Measurements from ENCODE around the gene MRPL58. TPM values are rescaled to one million over a fixed set of nuclear protein-coding genes. Genes with fewer than 3 reads are reported as not detected.
"Not testable (repeated sequence)": the region's sequence is repeated elsewhere in the genome, so short reads cannot be mapped to it uniquely, and the experiment has no call there.

MRPL58 gene
- total and polyA plus RNA-seq, 10 of the 15 experiments (the other 5 are each of a cell fraction or from before 2014, with no cell fraction given): 23.0 to 64.3 (median 51.9) TPM

DNA sequence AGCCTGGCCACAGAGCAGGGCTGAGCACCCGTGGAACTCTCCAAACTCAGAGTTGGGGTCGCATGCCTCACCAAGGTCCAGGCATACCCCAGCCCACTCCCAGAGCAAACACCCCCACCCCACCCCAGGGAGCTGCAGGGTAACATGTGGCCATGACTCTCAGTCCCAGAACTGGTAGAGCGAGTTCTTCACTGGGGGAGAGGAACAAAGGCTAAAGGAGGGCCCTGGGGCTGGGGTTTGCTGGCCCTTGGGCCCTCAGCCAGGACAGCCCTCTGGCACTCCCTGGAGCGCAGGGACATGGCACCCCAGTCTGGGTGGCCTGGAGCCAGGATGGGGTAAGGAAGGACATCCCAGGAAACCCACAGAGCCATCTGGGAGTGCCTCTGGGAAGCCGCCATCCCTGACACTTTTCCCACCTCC is 44.1 kb upstream of the MRPL58 start (continued):
- TF ChIP-seq PRDM15 (CRISPR knock-in tag; IDR thresholded peaks at IDR 0.05) (no peak), YY1 (IDR thresholded peaks at IDR 0.05; ENCODE audit: low read depth, low read length) (no peak), HCFC1 (IDR thresholded peaks at IDR 0.05; ENCODE audit: low read length) (no peak), NFIC (IDR thresholded peaks at IDR 0.05; ENCODE audit: low read depth, low read length) (no peak), GABPA (IDR thresholded peaks at IDR 0.05; ENCODE audit: low read depth) (no peak), KDM1A (IDR thresholded peaks at IDR 0.05; ENCODE audit: borderline replicate concordance) (no peak), POLR2AphosphoS5 (IDR thresholded peaks at IDR 0.05; ENCODE audit: low read length) (no peak), CHD1 (IDR thresholded peaks at IDR 0.05; ENCODE audit: low read depth, low read length) (no peak), ZNF687 (IDR thresholded peaks at IDR 0.05) (no peak)

GRCh38 chr17:74969501-74969900 is 43.0 kb upstream of the MRPL58 start:
- BruUV-seq (replicated peaks); RAD21 ChIA-PET (ENCODE audit: unreplicated experiment); H3K4me1 ChIP-seq (ENCODE audit: control insufficient read depth, insufficient read depth, low read length); POLR2A ChIA-PET; H3K9me3 ChIP-seq (replicated peaks; ENCODE audit: control insufficient read depth, insufficient read depth, low read length); H3K9ac ChIP-seq (ENCODE audit: control insufficient read depth, insufficient read depth, low read length); H3K36me3 ChIP-seq (ENCODE audit: control insufficient read depth in 2 of 2, insufficient read depth in 2 of 2, low read length in 1 of 2); H3K4me3 ChIP-seq; ATAC-seq; H3K79me2 ChIP-seq (ENCODE audit: control insufficient read depth, insufficient read depth, low read length); H2AFZ ChIP-seq (ENCODE audit: control insufficient read depth, low read depth, low read length); H4K20me1 ChIP-seq (ENCODE audit: control insufficient read depth, insufficient read depth); H3K27ac ChIP-seq (ENCODE audit: control insufficient read depth, insufficient read depth); FAIRE-seq; H3K4me2 ChIP-seq (ENCODE audit: control insufficient read depth, insufficient read depth); DNase-seq (ENCODE audit: low read depth, low spot score): not testable (repeated sequence)
- peaks cover 7 to 11% of the 10 kb centered on the region in 2 experiments; a peak in 3 of 4 replicates for H3K27me3 ChIP-seq (replicated peaks in 1 of 2; ENCODE audit: control insufficient read depth in 2 of 2, insufficient read depth in 2 of 2, low read length in 1 of 2)
- ChIA-PET SMC1A (ENCODE audit: uncharacterized antibody, unreplicated experiment) (interaction anchor here (0.6 to 1.4 kb wide), 3 partner anchors 9 to 79 kb away, joined by 3 to 5 read pairs (median 5); no protein-coding TSS in a partner anchor), CTCF (interaction anchor here (0.8 to 12.7 kb wide), 3 partner anchors 7 to 104 kb away, joined by 4 to 92 read pairs (median 5); no protein-coding TSS in a partner anchor)
- intact Hi-C loops (cut with micrococcal nuclease; ENCODE audit: unreplicated experiment): loop anchor here (10.0 kb wide), 2 partner anchors 65 to 445 kb away; no protein-coding TSS in a partner anchor
- WGBS (ENCODE audit: insufficient coverage, insufficient replicate concordance, low lambda C conversion rate, missing lambda C conversion rate): 69% methylated on average over 5 of the region's 5 CpGs
- in situ Hi-C loops (cut with MboI): loop anchor here (5.0 kb wide), 1 partner anchor 443 kb away; no protein-coding TSS in a partner anchor

Measured in GM12878 (cell line).